OCI-LY7 (cell line): ENCODE data around the gene GAS6. TPM values are rescaled to one million over a fixed set of nuclear protein-coding genes. Genes with fewer than 3 reads are reported as not detected.

Experiments used
- BruUV-seq: library from RNA; stranded (reverse); fragments of 400-500 nt; replicated peaks from 2 replicates; lab custom pipeline; 2021; lab: Mats Ljungman, UMichigan
- CTCF ChIA-PET: fragments of 300-600 bp; sonication (Branson Sonifier 250); formaldehyde crosslinking; loops from one replicate; lab custom pipeline; 2022; ENCODE audit warnings: antibody characterized with exemption; ENCODE audit not compliant: unreplicated experiment; lab: Charles Lee
- POLR2A ChIA-PET: fragments of 300-600 bp; sonication (Branson Sonifier 250); formaldehyde crosslinking; loops from one replicate; lab custom pipeline; 2022; ENCODE audit warnings: antibody characterized with exemption; lab: Charles Lee
- DNase-seq: peaks from one replicate; pipeline ENCODE4 v3.0.0-alpha.2; 2015; ENCODE audit warnings: low spot score
- H2AFZ ChIP-seq: fragments of 200-600 bp; sonication (generic), shearing (Covaris generic); 2 replicates; pipeline ENCODE4 v1.6.1; 2014; ENCODE audit warnings: mild to moderate bottlenecking, antibody characterized with exemption, low read length, moderate library complexity
- H3K27ac ChIP-seq: fragments of 200-600 bp; sonication (generic); 2 replicates; pipeline ENCODE4 v1.5.1; 2014; ENCODE audit warnings: mixed run types, low read depth, mild to moderate bottlenecking, moderate library complexity, low read length, inconsistent platforms; ENCODE audit not compliant: poor library complexity, severe bottlenecking
- H3K36me3 ChIP-seq: fragments of 200-600 bp; sonication (generic); 2 replicates; pipeline ENCODE4 v1.6.1; 2014; ENCODE audit warnings: mild to moderate bottlenecking, antibody characterized with exemption, low read length, moderate library complexity, mixed read lengths; ENCODE audit not compliant: insufficient read depth
- H3K4me1 ChIP-seq: fragments of 200-600 bp; sonication (generic); 2 replicates; pipeline ENCODE4 v1.5.1; 2014; ENCODE audit warnings: mild to moderate bottlenecking, low read length; ENCODE audit not compliant: insufficient read depth, poor library complexity, severe bottlenecking
- H3K4me2 ChIP-seq: fragments of 200-600 bp; sonication (generic); 2 replicates; pipeline ENCODE4 v1.6.1; 2014; ENCODE audit warnings: mild to moderate bottlenecking, low read length
- H3K4me3 ChIP-seq: fragments of 200-600 bp; sonication (generic); 2 replicates; pipeline ENCODE4 v1.5.1; 2014; ENCODE audit warnings: mild to moderate bottlenecking, low read depth, low read length; ENCODE audit not compliant: poor library complexity, severe bottlenecking
- H3K79me2 ChIP-seq: fragments of 200-600 bp; sonication (generic); 2 replicates; pipeline ENCODE4 v1.6.1; 2016; ENCODE audit warnings: low read depth, mild to moderate bottlenecking, low read length, moderate library complexity, mixed read lengths; ENCODE audit not compliant: insufficient read depth
- H3K9me2 ChIP-seq: fragments of 200-600 bp; sonication (generic); 2 replicates; pipeline ENCODE4 v1.6.1; 2016; ENCODE audit warnings: mild to moderate bottlenecking, low read length, mixed read lengths; ENCODE audit not compliant: insufficient read depth
- H3K9me3 ChIP-seq: fragments of 200-600 bp; sonication (generic); 2 replicates; pipeline ENCODE4 v1.6.1; 2014; ENCODE audit warnings: mild to moderate bottlenecking, mixed run types, low read length, mixed read lengths
- H4K20me1 ChIP-seq: fragments of 200-600 bp; sonication (generic); 2 replicates; pipeline ENCODE4 v1.6.1; 2014; ENCODE audit warnings: mild to moderate bottlenecking, antibody characterized with exemption, low read length, moderate library complexity, mixed read lengths; ENCODE audit not compliant: insufficient read depth
- CTCF ChIP-seq: fragments of 200-600 bp; sonication (generic); conservative IDR thresholded peaks from 2 replicates; pipeline ENCODE4 v1.5.1; 2014; ENCODE audit warnings: mild to moderate bottlenecking, antibody characterized with exemption, low read length, moderate library complexity, mixed read lengths
- EZH2phosphoT487 ChIP-seq: fragments of 200-600 bp; sonication (generic); IDR thresholded peaks from 2 replicates; pipeline ENCODE4 v1.6.1; 2018; ENCODE audit warnings: low read depth, borderline replicate concordance, mild to moderate bottlenecking, mixed run types, antibody characterized with exemption, low read length, moderate library complexity, mixed read lengths
- intact Hi-C: fragments of 100-400 bp; cut with micrococcal nuclease; formaldehyde crosslinking; loops from one replicate; pipeline ENCODE4 v1.10.0; 2022; ENCODE audit not compliant: unreplicated experiment
- total RNA-seq, 2 experiments: library from RNA; depleted of rRNA in 1 of 2; stranded (reverse); fragments of >200 nt in 1 of 2; shearing (Covaris generic) in 1 of 2; gene quantifications; 2 replicates each; pipeline ENCODE4 v1.2.3, GENCODE V29; 2014 to 2022

Gene GAS6
- total RNA-seq, 2 experiments from 2014 or later = not detected

- no peaks in the 10 kb centered on the region for H3K9me3 ChIP-seq
- no peak overlapping the region for H3K27ac ChIP-seq
- no peaks in the 10 kb centered on the region for H3K4me1 ChIP-seq
- ChIA-PET POLR2A (no interaction called here), CTCF (no interaction called here)
- no peaks in the 10 kb centered on the region for H3K9me2 ChIP-seq
- no peaks in the 10 kb centered on the region for H4K20me1 ChIP-seq
- intact Hi-C loops = no loop called here
- no peaks in the 10 kb centered on the region for H3K36me3 ChIP-seq
- H3K4me2 ChIP-seq = no peak overlapping the region
- no peak for TF ChIP-seq EZH2phosphoT487
- no peak for TF ChIP-seq CTCF
- BruUV-seq = no TSS peak
- H3K4me3 ChIP-seq = no peak overlapping the region
- no peak for DNase-seq
- no peaks in the 10 kb centered on the region for H3K79me2 ChIP-seq
- no peak overlapping the region for H2AFZ ChIP-seq
These were observed 10.2 kb downstream of the GAS6 start for GRCh38 chr13:113853518-113854237.

- no peaks in the 10 kb centered on the region for H3K79me2 ChIP-seq
- TF ChIP-seq EZH2phosphoT487 = no peak
- TF ChIP-seq CTCF = no peak
- no TSS peak for BruUV-seq
- no peaks in the 10 kb centered on the region for H3K9me2 ChIP-seq
- ChIA-PET POLR2A (no interaction called here), CTCF (no interaction called here)
- DNase-seq = no peak
- H3K4me3 ChIP-seq = no peak overlapping the region
- intact Hi-C loops = no loop called here
- H3K4me1 ChIP-seq = no peaks in the 10 kb centered on the region
- no peak overlapping the region for H3K4me2 ChIP-seq
- no peak overlapping the region for H3K27ac ChIP-seq
- H4K20me1 ChIP-seq = no peaks in the 10 kb centered on the region
- H3K36me3 ChIP-seq = no peaks in the 10 kb centered on the region
- no peak overlapping the region for H2AFZ ChIP-seq
- H3K9me3 ChIP-seq = no peaks in the 10 kb centered on the region
These were observed 11.0 kb downstream of the GAS6 start for GRCh38 chr13:113852536-113853517.
